ENCODE results near the gene GULP1.

DNA sequence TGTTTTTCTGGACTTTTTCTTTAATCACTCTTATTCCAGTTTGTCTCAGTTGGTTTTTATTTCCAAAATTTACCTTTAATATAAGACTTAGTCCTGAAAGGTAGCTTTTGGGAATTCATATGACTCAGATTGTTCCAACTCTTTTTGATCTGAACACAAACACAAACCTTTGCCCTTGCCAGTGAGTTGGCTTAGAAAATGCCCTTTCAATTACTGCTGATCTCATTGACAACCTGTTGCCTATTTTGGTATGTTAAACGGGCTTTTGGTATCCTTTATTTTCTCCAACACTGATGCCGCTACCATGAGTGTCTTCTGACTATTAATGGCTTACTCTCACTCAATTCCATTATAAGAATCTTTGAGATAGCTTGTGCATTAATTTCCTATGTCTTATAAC, 143.4 kb downstream of the GULP1 start:
- no peak for TF ChIP-seq POLR2A (IDR thresholded peaks at IDR 0.05; ENCODE audit: low read depth)
- TF ChIP-seq, protein P1, sequence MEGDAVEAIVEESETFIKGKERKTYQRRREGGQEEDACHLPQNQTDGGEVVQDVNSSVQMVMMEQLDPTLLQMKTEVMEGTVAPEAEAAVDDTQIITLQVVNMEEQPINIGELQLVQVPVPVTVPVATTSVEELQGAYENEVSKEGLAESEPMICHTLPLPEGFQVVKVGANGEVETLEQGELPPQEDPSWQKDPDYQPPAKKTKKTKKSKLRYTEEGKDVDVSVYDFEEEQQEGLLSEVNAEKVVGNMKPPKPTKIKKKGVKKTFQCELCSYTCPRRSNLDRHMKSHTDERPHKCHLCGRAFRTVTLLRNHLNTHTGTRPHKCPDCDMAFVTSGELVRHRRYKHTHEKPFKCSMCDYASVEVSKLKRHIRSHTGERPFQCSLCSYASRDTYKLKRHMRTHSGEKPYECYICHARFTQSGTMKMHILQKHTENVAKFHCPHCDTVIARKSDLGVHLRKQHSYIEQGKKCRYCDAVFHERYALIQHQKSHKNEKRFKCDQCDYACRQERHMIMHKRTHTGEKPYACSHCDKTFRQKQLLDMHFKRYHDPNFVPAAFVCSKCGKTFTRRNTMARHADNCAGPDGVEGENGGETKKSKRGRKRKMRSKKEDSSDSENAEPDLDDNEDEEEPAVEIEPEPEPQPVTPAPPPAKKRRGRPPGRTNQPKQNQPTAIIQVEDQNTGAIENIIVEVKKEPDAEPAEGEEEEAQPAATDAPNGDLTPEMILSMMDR (IDR thresholded peaks at IDR 0.05) = no peak
